HCT116 (cell line): ENCODE measurements around the gene NRCAM. TPM values are rescaled to one million over a fixed set of nuclear protein-coding genes. Genes with fewer than 3 reads are reported as not detected.
"Not testable (repeated sequence)": the region's sequence is repeated elsewhere in the genome, so short reads cannot be mapped to it uniquely, and the experiment has no call there.

Experiments used
- ATAC-seq: fragments of 200-7000 bp; cut with Tn5 transposase; 2 replicates; pipeline ENCODE4 v1.9.1; 2020; ENCODE audit warnings: mild to moderate bottlenecking, moderate library complexity
- BruUV-seq: library from RNA; stranded (reverse); fragments of 400-500 nt; replicated peaks from 2 replicates; lab custom pipeline; 2021; lab: Mats Ljungman, UMichigan
- CTCF ChIA-PET: fragments of 300-600 bp; sonication (Branson Sonifier 250); formaldehyde crosslinking; loops from one replicate; lab custom pipeline; 2021; ENCODE audit warnings: antibody characterized with exemption; lab: Charles Lee
- POLR2A ChIA-PET: fragments of 300-600, 350-600 bp; sonication (Branson Sonifier 250); formaldehyde crosslinking; loops from one replicate; lab custom pipeline; 2021; ENCODE audit warnings: antibody characterized with exemption; lab: Charles Lee
- RAD21 ChIA-PET, 2 experiments: fragments of 300-600 bp; sonication (Branson Sonifier 250); formaldehyde crosslinking; loops; one replicate each; lab custom pipeline; 2023; ENCODE audit warnings: low total read pairs in 2 of 2; ENCODE audit not compliant: uncharacterized antibody in 2 of 2, unreplicated experiment in 2 of 2, low non-redundant PET in 1 of 2; lab: Charles Lee
- DNase-seq: peaks from one replicate; pipeline ENCODE4 v3.0.0-alpha.2; 2010; ENCODE audit warnings: low read depth, low spot score
- H2AFZ ChIP-seq: fragments of 200-600 bp; shearing (Covaris generic), sonication (generic); 2 replicates; pipeline ENCODE4 v1.6.1; 2017; ENCODE audit warnings: low read depth, mixed run types, mixed read lengths, antibody characterized with exemption, low read length; ENCODE audit not compliant: poor library complexity, severe bottlenecking
- H3K27ac ChIP-seq: 2 replicates; pipeline ENCODE4 v1.5.1; 2012; ENCODE audit warnings: low read depth, low read length
- H3K27me3 ChIP-seq: fragments of 200-600 bp; sonication (generic); 2 replicates; pipeline ENCODE4 v1.6.1; 2016; ENCODE audit warnings: mixed run types, low read length, mixed read lengths; ENCODE audit not compliant: insufficient read depth
- H3K36me3 ChIP-seq, 2 experiments: fragments of 200-500 bp in 1 of 2; fragments of 200-600 bp in 1 of 2; sonication (Bioruptor generic) in 1 of 2; sonication (generic) in 1 of 2; 2 replicates each; pipeline versions ENCODE4 v1.5.1 to v1.6.1; 2014 to 2016; ENCODE audit warnings: low read length in 2 of 2, inconsistent platforms in 1 of 2, mixed read lengths in 1 of 2, mixed run types in 1 of 2; ENCODE audit not compliant: insufficient read depth in 2 of 2, control insufficient read depth in 1 of 2
- H3K4me1 ChIP-seq, 2 experiments: fragments of 200-600 bp in 1 of 2; sonication (generic) in 1 of 2; 2 replicates each; pipeline versions ENCODE4 v1.5.1 to v1.6.1; 2012 to 2017; ENCODE audit warnings: low read length in 2 of 2, inconsistent platforms in 1 of 2, mild to moderate bottlenecking in 1 of 2, mixed read lengths in 1 of 2, mixed run types in 1 of 2, moderate library complexity in 1 of 2; ENCODE audit not compliant: insufficient read depth in 2 of 2, control insufficient read depth in 1 of 2
- H3K4me2 ChIP-seq: fragments of 200-600 bp; sonication (generic); 2 replicates; pipeline ENCODE4 v1.6.1; 2017; ENCODE audit warnings: mixed run types, low read length, mixed read lengths
- H3K4me3 ChIP-seq, 2 experiments: fragments of 200-600 bp in 1 of 2; sonication (generic) in 1 of 2; replicated peaks in 1 of 2; 2 replicates each; pipeline ENCODE4 v1.5.1; 2011 to 2016; ENCODE audit warnings: low read length in 2 of 2, control low read depth in 1 of 2, low read depth in 1 of 2, mild to moderate bottlenecking in 1 of 2, mixed read lengths in 1 of 2, mixed run types in 1 of 2
- H3K79me2 ChIP-seq: fragments of 200-600 bp; sonication (generic); 2 replicates; pipeline ENCODE4 v1.6.1; 2017; ENCODE audit warnings: mild to moderate bottlenecking, mixed run types, low read length, moderate library complexity, mixed read lengths; ENCODE audit not compliant: insufficient read depth
- H3K9ac ChIP-seq: fragments of 200-600 bp; sonication (generic); 2 replicates; pipeline ENCODE4 v1.6.1; 2016; ENCODE audit warnings: low read length, mixed read lengths
- H3K9me2 ChIP-seq: fragments of 200-600 bp; sonication (generic), shearing (Covaris generic); 2 replicates; pipeline ENCODE4 v1.6.1; 2017; ENCODE audit warnings: mixed run types, mild to moderate bottlenecking, moderate library complexity; ENCODE audit not compliant: insufficient read depth
- H3K9me3 ChIP-seq, 2 experiments: fragments of 200-500 bp in 1 of 2; fragments of 200-600 bp in 1 of 2; sonication (Bioruptor generic) in 1 of 2; sonication (generic) in 1 of 2; 2 replicates each; pipeline ENCODE4 v1.6.1; 2014 to 2017; ENCODE audit warnings: low read length in 2 of 2, mixed read lengths in 2 of 2, inconsistent platforms in 1 of 2, low read depth in 1 of 2, mild to moderate bottlenecking in 1 of 2, mixed run types in 1 of 2, moderate library complexity in 1 of 2; ENCODE audit not compliant: control insufficient read depth in 1 of 2, insufficient read depth in 1 of 2
- H4K20me1 ChIP-seq: fragments of 200-600 bp; sonication (generic), shearing (Covaris generic); 2 replicates; pipeline ENCODE4 v1.6.1; 2017; ENCODE audit warnings: mixed run types, mild to moderate bottlenecking, moderate library complexity; ENCODE audit not compliant: insufficient read depth
- EGR1 ChIP-seq: IDR thresholded peaks from 2 replicates; pipeline ENCODE4 v1.6.1; 2012; ENCODE audit warnings: low read depth
- ELF1 ChIP-seq: IDR thresholded peaks from 2 replicates; pipeline ENCODE4 v1.6.1; 2012; ENCODE audit warnings: low read depth, borderline replicate concordance
- JUND ChIP-seq: IDR thresholded peaks from 2 replicates; pipeline ENCODE4 v1.6.1; 2012
- POLR2AphosphoS5 ChIP-seq: IDR thresholded peaks from 2 replicates; pipeline ENCODE4 v1.6.1; 2011; ENCODE audit warnings: mild to moderate bottlenecking, low read depth, low read length, moderate library complexity
- SP1 ChIP-seq: IDR thresholded peaks from 2 replicates; pipeline ENCODE4 v1.6.1; 2012; ENCODE audit warnings: low read depth
- YY1 ChIP-seq: IDR thresholded peaks from 2 replicates; pipeline ENCODE4 v1.6.1; 2011; ENCODE audit warnings: low read length, low read depth, moderate library complexity, mild to moderate bottlenecking; ENCODE audit not compliant: insufficient replicate concordance; ENCODE audit errors: extremely low read depth
- ZNF274 ChIP-seq: fragments of 200-500 bp; sonication (Bioruptor generic); IDR thresholded peaks from 2 replicates; pipeline ENCODE4 v1.6.1; 2014; ENCODE audit warnings: mild to moderate bottlenecking, low read depth, low read length, inconsistent platforms
- intact Hi-C: fragments of 100-400 bp; cut with micrococcal nuclease; formaldehyde crosslinking; loops from 2 replicates; pipeline ENCODE4 v1.10.0; 2022
- total RNA-seq: library from RNA; stranded (reverse); gene quantifications from one replicate; pipeline ENCODE4 v1.2.1, GENCODE V29; 2021; ENCODE audit not compliant: unreplicated experiment
- TF ChIP-seq, protein P1 (sequence below): IDR thresholded peaks from 2 replicates; pipeline ENCODE4 v1.6.1; 2011; ENCODE audit warnings: mild to moderate bottlenecking, low read length, moderate library complexity; ENCODE audit not compliant: insufficient replicate concordance; ENCODE audit errors: extremely low read depth

NRCAM gene
- total RNA-seq, 1 experiment from 2014 or later, result 0.15 TPM

GRCh38 chr7:108278776-108279175 lies 177.5 kb downstream of the NRCAM start:
- POLR2A ChIA-PET, result no interaction called here
- Histone ChIP-seq H3K9ac (no peak overlapping the region), H2AFZ (no peak overlapping the region), H3K4me2 (no peak overlapping the region), H3K9me3 (no peaks in the 10 kb centered on the region), H3K4me3 (no peak overlapping the region), H3K79me2 (no peaks in the 10 kb centered on the region), H3K27ac (no peak overlapping the region), H3K36me3 (no peaks in the 10 kb centered on the region), H3K9me2 (no peaks in the 10 kb centered on the region), H3K27me3 (no peaks in the 10 kb centered on the region), H3K4me1 (no peaks in the 10 kb centered on the region), H4K20me1 (no peaks in the 10 kb centered on the region)
- CTCF ChIA-PET, result no interaction called here
- intact Hi-C loops, result no loop called here
- no peak for DNase-seq
- RAD21 ChIA-PET, result no interaction called here
- no peak for ATAC-seq
- BruUV-seq, result no TSS peak
- TF ChIP-seq, protein P1, sequence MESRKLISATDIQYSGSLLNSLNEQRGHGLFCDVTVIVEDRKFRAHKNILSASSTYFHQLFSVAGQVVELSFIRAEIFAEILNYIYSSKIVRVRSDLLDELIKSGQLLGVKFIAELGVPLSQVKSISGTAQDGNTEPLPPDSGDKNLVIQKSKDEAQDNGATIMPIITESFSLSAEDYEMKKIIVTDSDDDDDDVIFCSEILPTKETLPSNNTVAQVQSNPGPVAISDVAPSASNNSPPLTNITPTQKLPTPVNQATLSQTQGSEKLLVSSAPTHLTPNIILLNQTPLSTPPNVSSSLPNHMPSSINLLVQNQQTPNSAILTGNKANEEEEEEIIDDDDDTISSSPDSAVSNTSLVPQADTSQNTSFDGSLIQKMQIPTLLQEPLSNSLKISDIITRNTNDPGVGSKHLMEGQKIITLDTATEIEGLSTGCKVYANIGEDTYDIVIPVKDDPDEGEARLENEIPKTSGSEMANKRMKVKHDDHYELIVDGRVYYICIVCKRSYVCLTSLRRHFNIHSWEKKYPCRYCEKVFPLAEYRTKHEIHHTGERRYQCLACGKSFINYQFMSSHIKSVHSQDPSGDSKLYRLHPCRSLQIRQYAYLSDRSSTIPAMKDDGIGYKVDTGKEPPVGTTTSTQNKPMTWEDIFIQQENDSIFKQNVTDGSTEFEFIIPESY, result no peak
- TF ChIP-seq JUND (no peak), ZNF274 (no peak), EGR1 (no peak), SP1 (no peak), ELF1 (no peak), POLR2AphosphoS5 (no peak)

DNA sequence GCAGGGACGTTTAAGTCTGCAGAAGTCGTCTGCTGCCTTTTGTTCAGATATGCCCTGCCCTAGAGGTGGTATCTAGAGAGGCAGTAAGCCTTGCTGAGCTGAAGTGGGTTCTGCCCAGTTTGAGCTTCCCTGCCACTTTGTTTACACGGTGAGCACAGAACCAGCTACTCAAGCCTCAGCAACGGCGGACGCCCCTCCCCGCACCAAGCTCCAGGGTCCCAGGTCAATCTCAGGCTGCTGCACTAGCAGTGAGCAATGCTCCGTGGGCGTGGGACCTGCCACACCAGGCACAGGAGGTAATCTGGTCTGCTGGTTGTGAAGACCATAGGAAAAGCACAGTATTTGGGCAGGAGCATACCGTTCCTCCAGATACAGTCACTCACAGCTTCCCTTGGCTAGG lies 178.0 kb downstream of the NRCAM start:
- ATAC-seq (no peak), DNase-seq (no peak)
- Histone ChIP-seq H3K9ac (no peak overlapping the region), H3K27me3 (no peaks in the 10 kb centered on the region), H3K9me2 (no peaks in the 10 kb centered on the region), H3K4me2 (no peak overlapping the region), H4K20me1 (no peaks in the 10 kb centered on the region), H3K36me3 (no peaks in the 10 kb centered on the region), H3K4me1 (no peaks in the 10 kb centered on the region), H3K27ac (no peak overlapping the region), H3K79me2 (no peaks in the 10 kb centered on the region), H2AFZ (no peak overlapping the region), H3K9me3 (no peaks in the 10 kb centered on the region), H3K4me3 (no peak overlapping the region)
- ChIA-PET POLR2A (no interaction called here), RAD21 (no interaction called here), CTCF (no interaction called here)
- no TSS peak for BruUV-seq
- TF ChIP-seq YY1, result no peak
- intact Hi-C loops, result no loop called here

GRCh38 chr7:108274447-108274846 lies 181.8 kb downstream of the NRCAM start:
- H3K79me2 ChIP-seq, H3K9me2 ChIP-seq, H3K27ac ChIP-seq, H3K9ac ChIP-seq, RAD21 ChIA-PET, H3K36me3 ChIP-seq, BruUV-seq, H2AFZ ChIP-seq, H3K4me1 ChIP-seq, H4K20me1 ChIP-seq, ATAC-seq, H3K27me3 ChIP-seq, POLR2A ChIA-PET, DNase-seq, H3K4me2 ChIP-seq, intact Hi-C loops, CTCF ChIA-PET, H3K4me3 ChIP-seq, H3K9me3 ChIP-seq: not testable (repeated sequence)
